ENCODE measurements around the gene RPS6KA1.
"Not testable (repeated sequence)": the region's sequence is repeated elsewhere in the genome, so short reads cannot be mapped to it uniquely, and the experiment has no call there.

Gene RPS6KA1

GRCh38 chr1:26597629-26598039 lies 68.1 kb downstream of the RPS6KA1 start:
- DNase-seq (ENCODE audit: low read depth in 2 of 2): no peak

GRCh38 chr1:26598890-26599289 lies 69.3 kb downstream of the RPS6KA1 start:
- DNase-seq (ENCODE audit: low read depth in 2 of 2): no peak

- DNase-seq (ENCODE audit: low read depth in 2 of 2): no peak
Observed at GRCh38 chr1:26602378-26602959, 72.9 kb downstream of the RPS6KA1 start.

- no peak for DNase-seq (ENCODE audit: low read depth in 2 of 2)
Observed at GRCh38 chr1:26603856-26604255, 74.3 kb downstream of the RPS6KA1 start.

GRCh38 chr1:26607186-26607585 lies 77.6 kb downstream of the RPS6KA1 start:
- no peak for DNase-seq (ENCODE audit: low read depth in 2 of 2)

DNA sequence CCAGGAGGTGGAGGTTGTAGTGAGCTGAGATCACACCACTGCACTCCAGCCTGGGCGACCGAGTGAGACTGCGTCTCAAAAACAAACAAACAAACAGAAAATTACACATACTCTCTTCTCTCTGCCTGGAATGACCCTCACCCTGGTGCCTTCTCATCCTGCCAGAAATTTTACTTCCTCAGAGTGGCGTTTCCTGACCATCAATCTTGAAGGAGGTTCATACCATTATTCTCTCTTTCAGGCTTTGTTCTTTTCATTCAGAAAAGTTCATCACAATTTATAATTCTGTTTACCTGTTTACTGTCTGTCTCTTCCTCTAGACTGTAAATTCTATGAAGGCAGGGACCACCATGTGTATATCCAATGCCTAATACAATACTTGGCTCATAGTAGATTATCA lies 79.3 kb downstream of the RPS6KA1 start:
- no peak for DNase-seq (ENCODE audit: low read depth in 2 of 2)

GRCh38 chr1:26610781-26611180 lies 81.2 kb downstream of the RPS6KA1 start:
- DNase-seq (ENCODE audit: low read depth in 2 of 2): no peak

DNA sequence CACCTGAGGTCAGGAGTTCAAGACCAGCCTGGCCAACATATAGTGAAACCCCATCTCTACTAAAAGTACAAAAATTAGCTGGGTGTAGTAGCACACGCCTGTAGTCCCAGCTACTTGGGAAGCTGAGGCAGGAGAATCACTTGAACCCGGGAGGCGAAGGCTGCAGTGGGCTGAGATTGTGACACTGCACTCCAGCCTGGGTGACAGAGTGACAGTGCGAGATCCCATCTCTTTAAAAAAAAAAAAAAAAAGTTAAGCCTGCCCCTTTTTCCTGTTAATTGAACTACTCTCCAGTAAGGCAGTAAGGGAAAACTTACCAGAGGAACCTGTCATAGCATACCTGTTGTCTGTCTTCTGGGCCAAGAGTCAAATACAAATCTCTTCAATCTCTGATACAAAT lies 83.1 kb downstream of the RPS6KA1 start:
- not testable (repeated sequence) for DNase-seq (ENCODE audit: low read depth in 2 of 2)

GRCh38 chr1:26614655-26615411 lies 85.3 kb downstream of the RPS6KA1 start:
- DNase-seq (ENCODE audit: low read depth in 2 of 2): no peak

- no peak for DNase-seq (ENCODE audit: low read depth in 2 of 2)
Observed at GRCh38 chr1:26616881-26617280, 87.3 kb downstream of the RPS6KA1 start.

DNA sequence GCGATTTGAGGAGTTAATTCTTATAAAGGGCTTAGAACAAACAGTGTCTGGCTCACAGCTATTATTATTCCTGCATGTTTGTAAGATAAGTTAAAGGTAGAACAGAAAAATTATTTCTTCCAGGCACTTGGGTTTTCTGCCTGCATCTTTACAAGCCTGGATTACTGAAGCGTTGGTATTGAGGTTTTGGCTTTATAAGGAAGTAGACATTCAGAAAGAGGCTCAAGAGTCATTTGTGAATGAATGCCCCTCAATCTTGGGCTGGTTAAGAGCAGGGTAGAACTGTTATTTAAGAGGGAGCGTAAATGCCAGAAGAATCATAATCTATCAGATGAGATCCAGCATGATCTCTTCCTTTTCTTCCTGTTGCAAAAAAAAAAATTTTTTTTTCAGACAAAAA lies 89.0 kb downstream of the RPS6KA1 start:
- no peak for DNase-seq (ENCODE audit: low read depth in 2 of 2)

All from stimulated activated CD8-positive, alpha-beta memory T cell treated with anti-CD3 and anti-CD28 coated beads, Interleukin-2, amount 100 ng/mL, for 1 hour (primary cell).